ENCODE data around the gene JADE1.

The JADE1 gene

DNA sequence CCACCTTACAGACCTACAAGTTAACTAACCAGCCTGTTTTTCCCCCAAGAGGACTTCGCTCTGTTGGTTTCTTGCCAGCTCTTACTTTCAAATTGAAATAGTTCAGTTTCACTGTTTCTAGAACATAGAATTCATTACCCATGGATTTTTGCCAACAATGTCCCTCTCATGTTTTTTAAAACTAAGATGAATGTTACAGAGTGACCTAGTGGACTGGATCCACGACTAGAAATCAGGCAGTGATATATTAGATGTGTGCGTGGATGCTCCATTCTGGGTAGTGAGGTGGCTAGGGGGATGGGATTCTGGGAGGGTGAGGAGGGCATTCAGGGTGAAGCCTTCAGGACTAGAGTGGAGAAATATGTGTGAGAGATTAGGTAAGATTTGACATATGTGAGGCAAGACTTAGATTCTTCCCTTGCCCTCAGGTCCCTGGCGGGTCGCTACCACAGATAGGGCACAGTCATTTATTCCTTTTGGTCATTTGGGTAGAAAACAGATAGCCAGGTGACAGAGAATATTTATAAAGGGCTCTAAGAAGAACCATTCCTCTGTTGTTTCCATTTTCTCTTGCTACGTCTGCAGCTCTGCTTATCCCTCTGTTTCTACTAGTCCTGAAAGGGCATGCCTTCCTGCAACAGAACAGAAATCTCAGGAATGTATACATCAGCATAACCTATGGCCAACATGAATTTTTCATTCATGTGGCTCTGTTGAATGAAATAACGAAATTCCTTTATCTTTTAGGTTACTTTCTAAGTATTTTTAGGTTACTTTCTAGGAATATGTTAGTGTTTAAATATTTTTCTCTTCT lies 15.4 kb upstream of the JADE1 start:
- Mint-ChIP-seq H3K27me3 (no peaks in the 10 kb centered on the region), H3K27ac (no peak overlapping the region), H3K4me1 (ENCODE audit: low read depth in 2 of 2) (no peaks in the 10 kb centered on the region), H3K9me3 (no peaks in the 10 kb centered on the region), H3K36me3 (ENCODE audit: insufficient read depth) (no peaks in the 10 kb centered on the region), H3K4me3 (no peak overlapping the region)
- ATAC-seq (replicated peaks) (no peak), DNase-seq (no peak)

GRCh38 chr4:128796934-128797333 lies 12.6 kb upstream of the JADE1 start:
- Mint-ChIP-seq H3K9me3 (no peaks in the 10 kb centered on the region), H3K4me3 (no peak overlapping the region), H3K4me1 (ENCODE audit: low read depth in 2 of 2) (no peaks in the 10 kb centered on the region), H3K36me3 (ENCODE audit: insufficient read depth) (no peaks in the 10 kb centered on the region), H3K27me3 (no peaks in the 10 kb centered on the region), H3K27ac (no peak overlapping the region)
- ATAC-seq (replicated peaks): no peak
- DNase-seq: no peak

DNA sequence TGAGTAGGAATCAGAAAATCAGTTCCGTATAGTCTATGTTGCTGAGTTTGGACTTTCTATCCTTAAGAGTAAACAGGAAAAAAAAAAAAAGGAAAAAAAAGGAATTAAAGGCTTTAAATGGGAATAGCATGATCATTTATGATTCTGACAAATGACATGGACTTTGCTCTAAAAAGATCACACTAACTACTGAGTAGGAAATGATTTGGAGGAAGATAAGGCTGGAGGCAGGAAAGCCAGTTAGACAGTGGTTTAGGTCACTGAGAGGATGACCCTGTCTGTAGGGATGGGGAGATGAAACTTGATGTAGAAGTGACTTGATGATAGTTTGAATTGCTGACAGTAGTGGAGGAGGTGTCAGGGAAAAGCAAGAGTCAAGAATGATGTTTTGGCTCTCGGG lies 9.2 kb upstream of the JADE1 start:
- ATAC-seq (replicated peaks) (no peak), DNase-seq (no peak)
- Mint-ChIP-seq H3K27me3 (no peaks in the 10 kb centered on the region), H3K27ac (no peak overlapping the region), H3K4me3 (no peak overlapping the region), H3K36me3 (ENCODE audit: insufficient read depth) (no peaks in the 10 kb centered on the region), H3K4me1 (ENCODE audit: low read depth in 2 of 2) (peaks cover 12% of the 10 kb centered on the region in 2 donors), H3K9me3 (no peaks in the 10 kb centered on the region)

GRCh38 chr4:128800701-128801284 lies 8.7 kb upstream of the JADE1 start:
- H3K4me1 Mint-ChIP-seq (ENCODE audit: low read depth in 2 of 2): peaks cover 12% of the 10 kb centered on the region in 2 donors
- ATAC-seq (replicated peaks): no peak
- DNase-seq: no peak
- no peak overlapping the region for H3K27ac Mint-ChIP-seq
- no peaks in the 10 kb centered on the region for H3K27me3 Mint-ChIP-seq
- no peaks in the 10 kb centered on the region for H3K9me3 Mint-ChIP-seq
- no peak overlapping the region for H3K4me3 Mint-ChIP-seq
- no peaks in the 10 kb centered on the region for H3K36me3 Mint-ChIP-seq (ENCODE audit: insufficient read depth)

- H3K9me3 Mint-ChIP-seq: no peaks in the 10 kb centered on the region
Observed at GRCh38 chr4:128802680-128803628, 6.5 kb upstream of the JADE1 start.

GRCh38 chr4:128803783-128804182 lies 5.7 kb upstream of the JADE1 start:
- Mint-ChIP-seq H3K36me3 (ENCODE audit: insufficient read depth) (no peaks in the 10 kb centered on the region), H3K4me1 (ENCODE audit: low read depth in 2 of 2) (peaks cover 12% of the 10 kb centered on the region in 2 donors), H3K27me3 (no peaks in the 10 kb centered on the region), H3K27ac (peak overlapping the region in 1 of 2 donors; percentile 91), H3K9me3 (no peaks in the 10 kb centered on the region), H3K4me3 (peak overlapping the region; percentile 15 to 28)
- ATAC-seq (replicated peaks) (peak; percentile 78), DNase-seq (peak in 2 of 3 experiments; percentile 6 to 12)

More at GRCh38 chr4:128802680-128803628, 6.5 kb upstream of the JADE1 start:
- Mint-ChIP-seq H3K4me1 (ENCODE audit: low read depth in 2 of 2) (peaks cover 12% of the 10 kb centered on the region in 2 donors), H3K4me3 (peak overlapping the region; percentile 15 to 28), H3K36me3 (ENCODE audit: insufficient read depth) (no peaks in the 10 kb centered on the region), H3K27me3 (no peaks in the 10 kb centered on the region), H3K27ac (peak overlapping the region in 1 of 2 donors; percentile 91)
- DNase-seq (no peak), ATAC-seq (replicated peaks) (peak; percentile 24)

DNA sequence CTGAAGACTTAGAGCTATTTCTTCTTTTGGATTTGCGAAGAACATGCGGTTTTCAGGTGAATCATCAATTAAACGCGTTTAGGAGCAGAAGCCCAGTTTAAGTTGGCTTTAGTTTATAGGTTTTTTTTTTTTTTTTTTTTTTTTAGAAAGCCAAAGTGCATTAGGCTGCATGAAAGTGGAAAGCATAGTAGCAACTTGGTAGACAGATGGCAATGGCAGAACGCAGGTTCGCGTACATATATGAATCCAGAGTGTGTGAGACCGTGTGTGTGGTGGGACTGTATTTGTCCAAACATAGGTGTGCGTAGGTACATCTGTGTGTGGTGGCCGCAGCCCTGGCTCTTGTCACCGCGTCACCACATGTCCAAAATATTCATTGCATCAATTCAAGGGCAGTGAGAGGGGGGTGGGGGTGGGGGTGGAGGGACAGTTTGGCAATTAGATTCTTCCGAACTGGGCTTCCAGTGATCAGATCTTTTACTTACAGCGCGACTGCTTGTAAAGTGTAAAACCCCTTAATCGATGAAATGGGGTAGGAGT lies 901 bp downstream of the JADE1 start:
- no peaks in the 10 kb centered on the region for H3K9me3 Mint-ChIP-seq
- DNase-seq (peak; percentile 16 to 18 (median 17)), ATAC-seq (replicated peaks) (no peak)
- peak overlapping the region; percentile 86 to 91 for H3K4me3 Mint-ChIP-seq
- peak overlapping the region; percentile 90 to 93 for H3K27ac Mint-ChIP-seq
- peaks cover 10 to 25% of the 10 kb centered on the region in 2 donors for H3K4me1 Mint-ChIP-seq (ENCODE audit: low read depth in 2 of 2)
- no peaks in the 10 kb centered on the region for H3K27me3 Mint-ChIP-seq
- peaks cover 37% of the 10 kb centered on the region for H3K36me3 Mint-ChIP-seq (ENCODE audit: insufficient read depth)

DNA sequence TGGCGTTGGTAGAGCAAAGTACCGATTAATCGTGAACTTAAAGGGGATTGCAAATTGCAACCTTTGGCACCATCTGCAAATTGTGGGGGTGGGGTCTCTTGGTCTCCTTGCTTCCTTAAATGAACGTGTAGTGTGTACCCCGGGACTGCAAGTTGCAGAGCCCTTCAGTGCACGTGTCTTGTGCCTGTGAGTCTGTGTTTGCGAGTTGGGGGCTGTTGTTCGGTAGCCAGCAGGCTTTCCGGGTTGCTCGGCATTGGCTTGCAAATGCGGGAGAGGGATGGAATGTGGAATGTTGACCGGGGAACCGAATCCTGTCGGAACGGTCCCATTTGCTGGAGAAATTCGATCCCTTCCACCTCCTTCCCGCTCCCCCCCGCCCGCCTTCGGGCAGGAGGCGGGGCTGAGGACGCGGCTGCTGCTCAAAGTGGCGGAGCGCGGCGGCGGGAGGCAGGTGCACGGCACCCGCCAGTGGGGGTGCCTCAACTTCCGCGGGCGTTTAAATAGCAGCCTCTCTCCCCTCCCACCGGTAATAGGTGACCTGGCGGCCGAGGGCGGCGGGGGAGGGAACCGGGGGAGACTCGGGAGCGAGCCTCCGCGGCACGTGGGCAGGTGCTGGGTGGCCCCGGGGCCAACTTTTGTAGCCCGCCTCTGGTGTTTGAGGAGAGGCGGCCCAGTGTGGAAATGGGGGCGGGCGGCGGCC lies 1.5 kb downstream of the JADE1 start:
- Mint-ChIP-seq H3K27me3 (no peaks in the 10 kb centered on the region), H3K4me3 (peak overlapping the region; percentile 86 to 91), H3K27ac (peak overlapping the region; percentile 90 to 93), H3K9me3 (no peaks in the 10 kb centered on the region), H3K4me1 (ENCODE audit: low read depth in 2 of 2) (peaks cover 10 to 30% of the 10 kb centered on the region in 2 donors), H3K36me3 (ENCODE audit: insufficient read depth) (peaks cover 37% of the 10 kb centered on the region)
- DNase-seq: peak; percentile 78 to 81 (median 79)
- ATAC-seq (replicated peaks): peak; percentile 44

DNA sequence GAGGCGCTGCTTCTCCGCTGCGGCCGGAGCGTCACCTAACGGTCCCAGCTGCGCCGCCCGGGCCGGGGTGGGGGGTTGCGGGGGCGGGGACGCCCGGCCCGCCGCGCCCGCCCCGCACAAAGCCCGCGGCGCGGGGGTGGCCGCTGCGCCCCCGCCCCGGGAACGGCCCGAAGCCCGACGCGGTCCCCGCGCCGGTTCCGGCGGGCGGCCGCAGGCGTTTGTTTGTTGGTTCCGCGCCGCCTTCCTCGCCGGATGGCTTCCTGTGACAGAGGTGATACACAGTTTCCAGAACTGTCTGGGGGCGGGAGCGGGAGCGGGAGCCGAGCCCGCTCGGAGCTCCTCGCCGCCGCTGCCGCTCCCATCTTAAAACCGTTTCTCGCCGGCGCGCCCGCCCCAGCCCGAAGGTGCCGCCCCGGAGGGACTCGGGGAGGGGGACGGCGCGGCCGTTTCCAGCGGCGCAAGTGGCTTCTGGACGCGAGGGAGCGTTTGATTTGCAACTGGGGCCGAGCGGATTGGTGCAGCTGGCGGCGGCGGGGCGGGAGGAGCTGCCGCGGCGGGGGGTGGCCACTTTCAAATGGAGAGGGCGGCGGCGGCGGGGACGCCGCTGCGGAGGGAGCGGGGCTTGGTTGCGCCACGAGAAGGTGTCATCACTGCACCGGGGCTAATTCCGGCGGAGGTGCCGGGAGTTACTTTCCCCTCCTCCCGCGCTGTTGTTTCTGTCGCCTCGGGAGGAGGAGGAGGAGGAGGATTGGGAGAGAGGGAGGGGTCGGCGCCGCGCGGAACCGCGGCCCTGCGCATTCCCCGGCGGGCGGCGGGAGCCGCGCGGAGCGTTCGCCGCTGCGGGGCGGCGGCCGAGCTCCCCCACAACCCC lies 2.3 kb downstream of the JADE1 start:
- Mint-ChIP-seq H3K27me3 (no peaks in the 10 kb centered on the region), H3K9me3 (no peaks in the 10 kb centered on the region), H3K36me3 (ENCODE audit: insufficient read depth) (peaks cover 41% of the 10 kb centered on the region), H3K4me3 (peak overlapping the region; percentile 86 to 91), H3K4me1 (ENCODE audit: low read depth in 2 of 2) (peaks cover 15 to 37% of the 10 kb centered on the region in 2 donors), H3K27ac (peak overlapping the region; percentile 87 to 93)
- peak; percentile 74 to 76 (median 75) for DNase-seq
- ATAC-seq (replicated peaks): peak; percentile 51

GRCh38 chr4:128812442-128813235 lies 3.1 kb downstream of the JADE1 start:
- no peaks in the 10 kb centered on the region for H3K9me3 Mint-ChIP-seq
- peaks cover 15 to 37% of the 10 kb centered on the region in 2 donors for H3K4me1 Mint-ChIP-seq (ENCODE audit: low read depth in 2 of 2)
- peaks cover 41% of the 10 kb centered on the region for H3K36me3 Mint-ChIP-seq (ENCODE audit: insufficient read depth)
- H3K27me3 Mint-ChIP-seq: no peaks in the 10 kb centered on the region
- DNase-seq: peak in 2 of 3 experiments; percentile 17 to 24
- H3K4me3 Mint-ChIP-seq: peak overlapping the region; percentile 86 to 91
- H3K27ac Mint-ChIP-seq: peak overlapping the region; percentile 87 to 93
- peak; percentile 3 for ATAC-seq (replicated peaks)

DNA sequence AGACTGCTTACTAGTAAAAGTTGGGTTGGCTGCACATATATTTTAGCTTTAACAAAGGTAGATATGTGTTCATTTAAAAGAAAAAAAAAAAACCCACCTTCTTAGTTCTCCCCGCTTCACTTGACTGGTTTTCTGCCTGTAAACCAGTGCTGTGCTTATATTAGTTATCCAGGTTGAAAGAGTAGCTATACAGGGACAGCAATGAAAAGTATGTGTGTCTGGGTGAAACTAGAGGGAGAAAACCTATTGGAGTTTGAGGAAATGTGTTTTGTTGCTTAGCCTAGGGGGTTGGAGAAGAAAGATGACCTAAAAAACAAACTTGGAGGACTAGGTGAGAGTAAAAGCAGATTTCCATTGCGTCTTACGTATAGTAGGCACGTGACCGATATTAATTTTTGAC lies 4.5 kb downstream of the JADE1 start:
- H3K36me3 Mint-ChIP-seq (ENCODE audit: insufficient read depth): peaks cover 40% of the 10 kb centered on the region
- H3K27me3 Mint-ChIP-seq: no peaks in the 10 kb centered on the region
- H3K4me3 Mint-ChIP-seq: no peak overlapping the region
- H3K27ac Mint-ChIP-seq: peak overlapping the region; percentile 15 to 38
- ATAC-seq (replicated peaks): no peak
- DNase-seq: no peak
- peaks cover 22 to 41% of the 10 kb centered on the region in 2 donors for H3K4me1 Mint-ChIP-seq (ENCODE audit: low read depth in 2 of 2)
- H3K9me3 Mint-ChIP-seq: no peaks in the 10 kb centered on the region
